Dermis lymphatic vessel endothelial cell (primary cell): Measurements from ENCODE around the gene CYP2A13. TPM values are rescaled to one million over a fixed set of nuclear protein-coding genes. Genes with fewer than 3 reads are reported as not detected.

Source experiments
- total RNA-seq: library from RNA; depleted of rRNA; stranded (reverse); fragments of >200 nt; gene quantifications from 2 replicates; pipeline ENCODE4 v1.2.1, GENCODE V29; 2014

CYP2A13 gene
- total RNA-seq = not detected in 2 replicates

GRCh38 chr19:41088151-41088550 is at the start of gene CYP2A13:
Gene CYP2A13, plus strand, starts transcription at chr19:41088451. Its CDS starts 21 bp downstream, at chr19:41088472.

GRCh38 chr19:41114132-41114531 is 25.9 kb downstream of the CYP2A13 start, which contains the start of gene CYP2F1:
Gene CYP2F1, plus strand, starts transcription at chr19:41114432. Its CDS starts 1,757 bp downstream, at chr19:41116189.

Other genes with a start within 250 kb of the CYP2A13 start
- gene CYP2A6, start 238.0 kb upstream of the CYP2A13 start, total RNA-seq = not detected in 2 replicates
- not detected in 2 replicates for gene CYP2A7, start 206.2 kb upstream of the CYP2A13 start, total RNA-seq
- gene CYP2B6, start 97.2 kb upstream of the CYP2A13 start, total RNA-seq = not detected in 2 replicates
- not detected in 2 replicates for gene CYP2F1, start 26.0 kb downstream of the CYP2A13 start, total RNA-seq
- gene CYP2S1, start 104.8 kb downstream of the CYP2A13 start, total RNA-seq = 0.11 TPM in 1 of 2 replicates, not detected in the other
- 5.2 and 6.7 TPM in 2 replicates for gene AXL, start 130.8 kb downstream of the CYP2A13 start, total RNA-seq
- 46.2 and 65.1 TPM in 2 replicates for gene HNRNPUL1, start 175.9 kb downstream of the CYP2A13 start, total RNA-seq
- gene CCDC97, start 221.7 kb downstream of the CYP2A13 start, total RNA-seq = 6.2 and 7.1 TPM in 2 replicates